ENCODE results near the gene PACSIN1.

GRCh38 chr6:34445313-34445860 lies 20.5 kb upstream of the PACSIN1 start:
- TF ChIP-seq CTCF (IDR thresholded peaks at IDR 0.05) (no peak), POLR2A (IDR thresholded peaks at IDR 0.05) (no peak)
